Measurements from ENCODE around the gene TAF11L7.
"Not testable (repeated sequence)": the region's sequence is repeated elsewhere in the genome, so short reads cannot be mapped to it uniquely, and the experiment has no call there.

TAF11L7 gene

GRCh38 chr5:17585658-17586057, at the start of gene TAF11L7:
Gene TAF11L7 (minus strand): TSS chr5:17585758.
- DNase-seq: not testable (repeated sequence)

- DNase-seq: no peak
Observed at GRCh38 chr5:17634160-17634559, 48.6 kb upstream of the TAF11L7 start, which contains the start of gene TAF11L14. Gene TAF11L14 (plus strand): TSS chr5:17634460.

- not testable (repeated sequence) for DNase-seq
Observed at GRCh38 chr5:17631788-17632187, 46.2 kb upstream of the TAF11L7 start, which contains the start of gene TAF11L13. Gene TAF11L13 (plus strand): TSS chr5:17632088.

- DNase-seq: no peak
Observed at GRCh38 chr5:17625686-17626085, 40.1 kb upstream of the TAF11L7 start.

GRCh38 chr5:17620627-17621026, 35.1 kb upstream of the TAF11L7 start:
- no peak for DNase-seq

GRCh38 chr5:17619354-17619753, 33.8 kb upstream of the TAF11L7 start:
- DNase-seq: no peak

GRCh38 chr5:17614872-17615605, 29.5 kb upstream of the TAF11L7 start:
- no peak for DNase-seq

- not testable (repeated sequence) for DNase-seq
Observed at GRCh38 chr5:17610092-17610491, 24.5 kb upstream of the TAF11L7 start, which contains the start of gene TAF11L12. Gene TAF11L12 (plus strand): TSS chr5:17610392.

GRCh38 chr5:17607461-17607860, 21.9 kb upstream of the TAF11L7 start:
- not testable (repeated sequence) for DNase-seq

- DNase-seq: no peak
Observed at GRCh38 chr5:17604951-17605350, 19.4 kb upstream of the TAF11L7 start.

GRCh38 chr5:17603880-17604279, 18.3 kb upstream of the TAF11L7 start, which contains the start of gene TAF11L11:
Gene TAF11L11 (plus strand): TSS chr5:17604183.
- DNase-seq: not testable (repeated sequence)

- not testable (repeated sequence) for DNase-seq
Observed at GRCh38 chr5:17597728-17598127, 12.2 kb upstream of the TAF11L7 start, which contains the start of gene TAF11L10. Gene TAF11L10 (minus strand): TSS chr5:17597828.

GRCh38 chr5:17594255-17594654, 8.7 kb upstream of the TAF11L7 start, which contains the start of gene TAF11L9:
Gene TAF11L9 (minus strand): TSS chr5:17594394.
- DNase-seq: not testable (repeated sequence)

- not testable (repeated sequence) for DNase-seq
Observed at GRCh38 chr5:17590860-17591259, 5.3 kb upstream of the TAF11L7 start, which contains the start of gene TAF11L8. Gene TAF11L8 (minus strand): TSS chr5:17590960.

Measured in NK-92 treated with Interleukin-12 subunit alpha and Interleukin-12 subunit beta, amount 100 ng/mL, for 24 hours (cell line).